ENCODE measurements around the gene PDE2A. TPM values are rescaled to one million over a fixed set of nuclear protein-coding genes. Genes with fewer than 3 reads are reported as not detected.

PDE2A gene
- total and polyA plus RNA-seq, 8 donors: 8.4 to 13.8 (median 11.2) TPM

DNA sequence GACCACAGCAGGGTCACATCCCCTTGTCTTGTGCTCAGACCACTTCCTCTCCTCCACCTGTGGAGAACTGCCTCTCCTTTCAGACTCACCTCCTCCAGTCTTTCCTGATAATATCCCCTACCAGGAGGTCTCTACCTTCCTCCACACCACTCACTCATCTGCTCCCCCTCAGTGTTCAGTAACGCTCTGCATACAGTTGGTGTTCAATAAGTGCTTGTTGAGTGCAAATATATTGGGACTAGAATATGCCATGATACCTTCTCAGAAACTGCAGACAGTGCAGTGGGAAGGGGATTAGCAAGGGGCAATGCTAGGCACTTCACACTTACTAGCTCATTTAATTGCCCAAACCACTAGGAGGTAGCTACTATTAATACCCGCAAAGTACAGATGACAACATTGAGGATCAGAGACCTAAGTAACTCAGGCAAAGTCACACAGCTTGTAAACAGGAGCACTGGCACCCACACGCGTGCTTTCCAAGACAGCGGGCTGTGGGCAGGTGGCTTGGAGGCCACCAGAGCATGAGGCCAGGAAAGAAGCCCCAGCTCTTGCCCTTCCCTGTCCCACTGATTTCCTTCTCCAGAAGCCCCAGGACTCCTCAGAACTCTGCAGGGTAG, 8.1 kb upstream of the PDE2A start:
- Histone ChIP-seq H3K27ac (no peak overlapping the region), H3K9me3 (no peaks in the 10 kb centered on the region), H3K4me1 (peaks cover 8 to 17% of the 10 kb centered on the region in 2 donors), H3K36me3 (peaks cover 0 to 45% of the 10 kb centered on the region in 2 donors), H3K4me3 (no peak overlapping the region), H3K27me3 (peaks cover 0 to 32% of the 10 kb centered on the region in 2 donors)
- TF ChIP-seq, protein P1, sequence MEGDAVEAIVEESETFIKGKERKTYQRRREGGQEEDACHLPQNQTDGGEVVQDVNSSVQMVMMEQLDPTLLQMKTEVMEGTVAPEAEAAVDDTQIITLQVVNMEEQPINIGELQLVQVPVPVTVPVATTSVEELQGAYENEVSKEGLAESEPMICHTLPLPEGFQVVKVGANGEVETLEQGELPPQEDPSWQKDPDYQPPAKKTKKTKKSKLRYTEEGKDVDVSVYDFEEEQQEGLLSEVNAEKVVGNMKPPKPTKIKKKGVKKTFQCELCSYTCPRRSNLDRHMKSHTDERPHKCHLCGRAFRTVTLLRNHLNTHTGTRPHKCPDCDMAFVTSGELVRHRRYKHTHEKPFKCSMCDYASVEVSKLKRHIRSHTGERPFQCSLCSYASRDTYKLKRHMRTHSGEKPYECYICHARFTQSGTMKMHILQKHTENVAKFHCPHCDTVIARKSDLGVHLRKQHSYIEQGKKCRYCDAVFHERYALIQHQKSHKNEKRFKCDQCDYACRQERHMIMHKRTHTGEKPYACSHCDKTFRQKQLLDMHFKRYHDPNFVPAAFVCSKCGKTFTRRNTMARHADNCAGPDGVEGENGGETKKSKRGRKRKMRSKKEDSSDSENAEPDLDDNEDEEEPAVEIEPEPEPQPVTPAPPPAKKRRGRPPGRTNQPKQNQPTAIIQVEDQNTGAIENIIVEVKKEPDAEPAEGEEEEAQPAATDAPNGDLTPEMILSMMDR (IDR thresholded peaks at IDR 0.05): no peak
- DNase-seq: no peak
- ATAC-seq: no peak
- intact Hi-C loops (cut with DNase I): no loop called here

DNA sequence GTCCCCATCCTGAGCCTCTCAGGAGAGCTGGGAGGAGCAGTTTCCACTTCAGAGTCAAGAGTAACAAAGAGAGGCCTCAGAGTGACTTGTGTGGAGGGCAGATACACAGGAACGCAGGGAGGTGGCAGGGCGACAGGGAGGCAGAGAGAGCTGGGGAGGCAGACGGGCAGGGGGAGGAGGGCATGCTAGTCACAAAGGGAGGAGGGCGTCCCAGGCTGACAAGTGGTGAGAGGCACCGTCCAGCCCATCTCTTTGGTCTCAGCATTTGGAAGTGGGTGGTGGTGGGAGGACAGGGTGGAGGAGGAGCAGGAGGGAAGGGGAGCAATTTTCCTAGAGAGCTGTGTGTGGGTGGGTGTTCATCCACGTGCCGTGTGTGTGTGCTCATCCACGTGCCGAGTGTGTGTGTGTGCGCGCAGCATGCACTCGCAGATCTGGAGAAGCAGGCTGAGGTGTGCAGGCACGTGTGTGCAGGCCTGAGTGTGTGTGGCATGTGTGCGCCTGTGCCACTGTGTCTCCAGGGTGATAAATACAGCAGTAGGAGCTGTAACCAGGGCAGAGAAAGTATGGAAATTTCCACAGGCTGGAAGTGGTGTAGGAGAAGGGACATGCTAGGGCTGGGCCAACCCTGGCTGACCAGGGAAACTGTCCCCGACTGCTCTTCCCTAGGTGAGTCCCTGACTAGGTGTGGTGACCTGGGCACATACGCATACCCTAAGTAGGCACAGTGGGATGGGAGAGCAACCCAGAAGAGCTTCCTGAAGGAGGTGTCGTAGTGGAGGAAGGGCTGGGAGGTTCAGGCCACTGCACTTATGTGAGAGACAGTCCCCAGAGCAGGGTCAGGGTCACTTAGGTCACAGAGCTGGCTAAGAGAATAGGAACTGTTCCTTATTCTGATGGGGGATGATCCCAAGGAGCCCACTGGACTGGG, 7.3 kb upstream of the PDE2A start:
- intact Hi-C loops (cut with DNase I): no loop called here
- ATAC-seq: peak; percentile 56
- H3K9me3 ChIP-seq: no peaks in the 10 kb centered on the region
- H3K27ac ChIP-seq: no peak overlapping the region
- H3K27me3 ChIP-seq: peaks cover 0 to 41% of the 10 kb centered on the region in 2 donors
- peaks cover 0 to 37% of the 10 kb centered on the region in 2 donors for H3K36me3 ChIP-seq
- no peak overlapping the region for H3K4me3 ChIP-seq
- peaks cover 13% of the 10 kb centered on the region in 2 donors for H3K4me1 ChIP-seq
- TF ChIP-seq, protein P1 (IDR thresholded peaks at IDR 0.05): no peak
- DNase-seq: peak in 1 of 4 donors; percentile 38

DNA sequence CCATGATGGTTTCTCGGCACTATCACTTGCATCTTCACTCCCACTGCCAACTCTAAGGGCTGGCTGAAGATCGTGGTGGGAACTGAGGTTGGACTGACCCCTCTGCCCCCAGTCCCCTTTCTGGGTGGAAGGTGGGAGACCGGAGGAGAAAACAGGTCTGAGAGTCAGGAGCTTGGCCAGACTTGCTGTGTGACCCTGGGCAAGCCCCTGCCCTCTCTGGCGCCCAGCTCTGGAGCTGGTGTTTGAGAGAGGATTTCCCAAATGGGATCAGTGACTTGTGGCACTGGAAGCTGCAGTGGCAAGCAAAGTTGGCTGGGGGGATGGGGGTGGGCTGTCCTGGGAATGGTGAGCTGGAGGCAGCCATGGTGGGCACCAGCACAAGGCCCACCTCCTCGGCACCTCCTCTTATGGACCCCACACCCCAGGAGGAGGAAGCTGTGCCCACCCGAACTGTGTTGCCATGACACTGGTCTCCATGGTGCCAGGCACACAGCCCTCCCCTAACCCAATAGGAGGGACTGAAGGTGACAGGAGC, 6.5 kb upstream of the PDE2A start:
- Histone ChIP-seq H3K4me1 (peaks cover 13% of the 10 kb centered on the region in 2 donors), H3K27me3 (peaks cover 0 to 49% of the 10 kb centered on the region in 2 donors), H3K36me3 (peaks cover 0 to 29% of the 10 kb centered on the region in 2 donors), H3K9me3 (no peaks in the 10 kb centered on the region), H3K27ac (no peak overlapping the region), H3K4me3 (no peak overlapping the region)
- ATAC-seq (no peak), DNase-seq (no peak)
- TF ChIP-seq, protein P1 (IDR thresholded peaks at IDR 0.05): no peak
- intact Hi-C loops (cut with DNase I): no loop called here

DNA sequence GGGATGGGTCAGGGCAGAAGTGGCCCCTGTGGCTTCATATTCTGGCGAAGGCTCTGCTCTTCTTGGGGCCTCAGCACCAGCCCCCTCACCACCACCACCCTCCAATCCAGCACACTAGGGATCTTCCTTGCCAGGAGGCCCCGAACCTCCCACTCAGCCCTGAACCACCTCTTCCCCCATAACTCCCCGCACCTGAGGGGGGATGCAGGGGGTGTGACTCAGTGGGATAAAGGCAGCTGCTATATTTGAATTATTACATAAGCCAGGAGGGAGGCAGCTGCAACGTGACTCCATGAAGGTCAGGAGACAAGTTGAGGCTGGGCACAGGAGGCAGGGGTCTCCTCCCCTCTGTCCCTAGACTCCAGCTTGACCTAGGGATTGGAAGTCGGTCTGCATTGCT, 5.6 kb upstream of the PDE2A start:
- no peaks in the 10 kb centered on the region for H3K9me3 ChIP-seq
- intact Hi-C loops (cut with DNase I): loop anchor here in 1 of 2 donors (10.0 kb wide), 1 partner anchor 205 kb away; no protein-coding TSS in a partner anchor
- no peak for DNase-seq
- TF ChIP-seq, protein P1 (IDR thresholded peaks at IDR 0.05): no peak
- peaks cover 0 to 20% of the 10 kb centered on the region in 2 donors for H3K36me3 ChIP-seq
- no peak overlapping the region for H3K27ac ChIP-seq
- H3K4me3 ChIP-seq: no peak overlapping the region
- peaks cover 6 to 7% of the 10 kb centered on the region in 2 donors for H3K4me1 ChIP-seq
- ATAC-seq: no peak
- peaks cover 0 to 57% of the 10 kb centered on the region in 2 donors for H3K27me3 ChIP-seq

Measured in left lung (tissue), 10 donors.